Measurements from ENCODE around the gene KRTAP5-2. TPM values are rescaled to one million over a fixed set of nuclear protein-coding genes. Genes with fewer than 3 reads are reported as not detected.
"Not testable (repeated sequence)": the region's sequence is repeated elsewhere in the genome, so short reads cannot be mapped to it uniquely, and the experiment has no call there.

The KRTAP5-2 gene
- total RNA-seq, 2 donors from 2014 or later = not detected

GRCh38 chr11:1597331-1597993, 632 bp downstream of the KRTAP5-2 start:
- Histone ChIP-seq H3K36me3 (no peaks in the 10 kb centered on the region), H3K27me3 (no peaks in the 10 kb centered on the region), H3K27ac (no peak overlapping the region), H3K4me3 (no peak overlapping the region), H3K4me1 (no peaks in the 10 kb centered on the region), H3K9me3 (no peaks in the 10 kb centered on the region)
- no peak for DNase-seq (ENCODE audit: low spot score)
- TF ChIP-seq, protein P1, sequence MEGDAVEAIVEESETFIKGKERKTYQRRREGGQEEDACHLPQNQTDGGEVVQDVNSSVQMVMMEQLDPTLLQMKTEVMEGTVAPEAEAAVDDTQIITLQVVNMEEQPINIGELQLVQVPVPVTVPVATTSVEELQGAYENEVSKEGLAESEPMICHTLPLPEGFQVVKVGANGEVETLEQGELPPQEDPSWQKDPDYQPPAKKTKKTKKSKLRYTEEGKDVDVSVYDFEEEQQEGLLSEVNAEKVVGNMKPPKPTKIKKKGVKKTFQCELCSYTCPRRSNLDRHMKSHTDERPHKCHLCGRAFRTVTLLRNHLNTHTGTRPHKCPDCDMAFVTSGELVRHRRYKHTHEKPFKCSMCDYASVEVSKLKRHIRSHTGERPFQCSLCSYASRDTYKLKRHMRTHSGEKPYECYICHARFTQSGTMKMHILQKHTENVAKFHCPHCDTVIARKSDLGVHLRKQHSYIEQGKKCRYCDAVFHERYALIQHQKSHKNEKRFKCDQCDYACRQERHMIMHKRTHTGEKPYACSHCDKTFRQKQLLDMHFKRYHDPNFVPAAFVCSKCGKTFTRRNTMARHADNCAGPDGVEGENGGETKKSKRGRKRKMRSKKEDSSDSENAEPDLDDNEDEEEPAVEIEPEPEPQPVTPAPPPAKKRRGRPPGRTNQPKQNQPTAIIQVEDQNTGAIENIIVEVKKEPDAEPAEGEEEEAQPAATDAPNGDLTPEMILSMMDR (IDR thresholded peaks at IDR 0.05) = no peak

GRCh38 chr11:1596576-1597121, 1.4 kb downstream of the KRTAP5-2 start:
- not testable (repeated sequence) for H3K4me3 ChIP-seq; H3K9me3 ChIP-seq; H3K27me3 ChIP-seq; DNase-seq (ENCODE audit: low spot score); H3K36me3 ChIP-seq; H3K27ac ChIP-seq; H3K4me1 ChIP-seq

- not testable (repeated sequence) for H3K27ac ChIP-seq; H3K36me3 ChIP-seq; H3K9me3 ChIP-seq; H3K27me3 ChIP-seq; DNase-seq (ENCODE audit: low spot score); H3K4me1 ChIP-seq; H3K4me3 ChIP-seq
These were observed 2.0 kb downstream of the KRTAP5-2 start for GRCh38 chr11:1595994-1596575.

GRCh38 chr11:1592628-1593027, 5.5 kb downstream of the KRTAP5-2 start:
- H3K36me3 ChIP-seq = no peaks in the 10 kb centered on the region
- TF ChIP-seq, protein P1 (IDR thresholded peaks at IDR 0.05) = no peak
- no peaks in the 10 kb centered on the region for H3K9me3 ChIP-seq
- peaks cover 0 to 5% of the 10 kb centered on the region in 2 donors for H3K4me1 ChIP-seq
- H3K27me3 ChIP-seq = no peaks in the 10 kb centered on the region
- no peak for DNase-seq (ENCODE audit: low spot score)
- no peak overlapping the region for H3K27ac ChIP-seq
- H3K4me3 ChIP-seq = no peak overlapping the region

DNA sequence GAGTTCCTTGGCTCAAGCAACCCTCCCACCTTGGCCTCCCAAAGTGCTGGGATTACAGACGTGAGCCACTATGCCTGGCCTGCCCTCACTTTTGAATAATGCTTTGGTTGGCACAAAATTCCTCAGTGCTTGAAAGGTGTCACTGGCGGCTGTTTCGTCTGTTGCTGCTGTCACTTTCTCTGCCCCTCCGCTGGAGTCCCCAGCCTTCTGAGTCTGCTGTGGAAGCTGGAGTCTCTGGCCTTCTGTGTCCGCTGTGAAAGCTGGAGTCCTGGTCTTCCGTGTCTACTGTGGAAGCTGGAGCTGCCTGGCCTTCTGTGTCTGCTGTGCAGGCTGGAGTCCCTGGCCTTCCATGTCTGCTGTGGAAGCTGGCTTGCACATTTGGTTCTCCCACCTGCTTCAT, 8.1 kb downstream of the KRTAP5-2 start:
- Histone ChIP-seq H3K36me3 (no peaks in the 10 kb centered on the region), H3K27ac (no peak overlapping the region), H3K9me3 (no peaks in the 10 kb centered on the region), H3K27me3 (no peaks in the 10 kb centered on the region), H3K4me1 (peaks cover 0 to 5% of the 10 kb centered on the region in 2 donors), H3K4me3 (no peak overlapping the region)
- TF ChIP-seq, protein P1 (IDR thresholded peaks at IDR 0.05) = no peak
- DNase-seq (ENCODE audit: low spot score) = no peak

GRCh38 chr11:1589191-1589963, 8.7 kb downstream of the KRTAP5-2 start:
- not testable (repeated sequence) for H3K27me3 ChIP-seq; H3K27ac ChIP-seq; H3K36me3 ChIP-seq; DNase-seq (ENCODE audit: low spot score); H3K4me1 ChIP-seq; H3K4me3 ChIP-seq; H3K9me3 ChIP-seq

- TF ChIP-seq, protein P1 (IDR thresholded peaks at IDR 0.05) = no peak
- H3K36me3 ChIP-seq = no peaks in the 10 kb centered on the region
- no peaks in the 10 kb centered on the region for H3K27me3 ChIP-seq
- H3K27ac ChIP-seq = no peak overlapping the region
- H3K4me3 ChIP-seq = no peak overlapping the region
- DNase-seq (ENCODE audit: low spot score) = no peak
- H3K4me1 ChIP-seq = peaks cover 0 to 5% of the 10 kb centered on the region in 2 donors
- H3K9me3 ChIP-seq = no peaks in the 10 kb centered on the region
These were observed 11.4 kb downstream of the KRTAP5-2 start for GRCh38 chr11:1586699-1587098.

- not testable (repeated sequence) for H3K27ac ChIP-seq; H3K4me1 ChIP-seq; H3K27me3 ChIP-seq; H3K36me3 ChIP-seq; H3K4me3 ChIP-seq; DNase-seq (ENCODE audit: low spot score); H3K9me3 ChIP-seq
These were observed 13.3 kb downstream of the KRTAP5-2 start, which contains the start of gene KRTAP5-1 for GRCh38 chr11:1584661-1585370. KRTAP5-1 (minus strand) TSS chr11:1585283; CDS start chr11:1585249, 34 bp downstream.

- H3K9me3 ChIP-seq; H3K4me1 ChIP-seq; H3K27me3 ChIP-seq; H3K27ac ChIP-seq; H3K36me3 ChIP-seq; H3K4me3 ChIP-seq; DNase-seq (ENCODE audit: low spot score): not testable (repeated sequence)
These were observed 15.2 kb downstream of the KRTAP5-2 start for GRCh38 chr11:1582909-1583308.

All from right atrium auricular region (tissue), 2 donors.